ENCODE data around the gene UNKL. TPM values are rescaled to one million over a fixed set of nuclear protein-coding genes. Genes with fewer than 3 reads are reported as not detected.

Gene UNKL
- total RNA-seq, 1 donor from 2014 or later, result 10.1 TPM

GRCh38 chr16:1401758-1402154, 12.7 kb downstream of the UNKL start:
- DNase-seq, result no peak

GRCh38 chr16:1401061-1401757, 13.3 kb downstream of the UNKL start:
- DNase-seq, result no peak

- DNase-seq, result no peak
Measured at GRCh38 chr16:1398826-1399581, 15.5 kb downstream of the UNKL start.

GRCh38 chr16:1398351-1398750, 16.2 kb downstream of the UNKL start:
- no peak for DNase-seq

- no peak for DNase-seq
Measured at GRCh38 chr16:1397779-1398178, 16.7 kb downstream of the UNKL start.

GRCh38 chr16:1395444-1396031, 19.0 kb downstream of the UNKL start:
- no peak for DNase-seq

GRCh38 chr16:1394367-1394951, 20.0 kb downstream of the UNKL start:
- no peak for DNase-seq

- DNase-seq, result no peak
Measured at GRCh38 chr16:1393613-1394176, 20.8 kb downstream of the UNKL start.

GRCh38 chr16:1392826-1393225, 21.7 kb downstream of the UNKL start:
- no peak for DNase-seq

GRCh38 chr16:1390239-1390779, 24.2 kb downstream of the UNKL start:
- no peak for DNase-seq

GRCh38 chr16:1389762-1390161, 24.7 kb downstream of the UNKL start:
- no peak for DNase-seq

GRCh38 chr16:1387331-1387730, 27.2 kb downstream of the UNKL start:
- no peak for DNase-seq

- DNase-seq, result no peak
Measured at GRCh38 chr16:1385232-1385631, 29.3 kb downstream of the UNKL start.

GRCh38 chr16:1383556-1383955, 30.9 kb downstream of the UNKL start:
- no peak for DNase-seq

- DNase-seq, result no peak
Measured at GRCh38 chr16:1381612-1382406, 32.7 kb downstream of the UNKL start.

GRCh38 chr16:1380195-1380594, 34.3 kb downstream of the UNKL start:
- DNase-seq, result no peak

GRCh38 chr16:1379304-1380076, 35.0 kb downstream of the UNKL start:
- no peak for DNase-seq

- peak; percentile 33 for DNase-seq
Measured at GRCh38 chr16:1378804-1379303, 35.6 kb downstream of the UNKL start.

- no peak for DNase-seq
Measured at GRCh38 chr16:1378087-1378803, 36.3 kb downstream of the UNKL start.

GRCh38 chr16:1377406-1378010, 37.0 kb downstream of the UNKL start:
- DNase-seq, result no peak

Data from occipital lobe (tissue), 2 donors.